ENCODE results near the gene GNGT2. TPM values are rescaled to one million over a fixed set of nuclear protein-coding genes. Genes with fewer than 3 reads are reported as not detected.

GNGT2 gene
- total RNA-seq, 1 donor from 2014 or later: not detected

DNA sequence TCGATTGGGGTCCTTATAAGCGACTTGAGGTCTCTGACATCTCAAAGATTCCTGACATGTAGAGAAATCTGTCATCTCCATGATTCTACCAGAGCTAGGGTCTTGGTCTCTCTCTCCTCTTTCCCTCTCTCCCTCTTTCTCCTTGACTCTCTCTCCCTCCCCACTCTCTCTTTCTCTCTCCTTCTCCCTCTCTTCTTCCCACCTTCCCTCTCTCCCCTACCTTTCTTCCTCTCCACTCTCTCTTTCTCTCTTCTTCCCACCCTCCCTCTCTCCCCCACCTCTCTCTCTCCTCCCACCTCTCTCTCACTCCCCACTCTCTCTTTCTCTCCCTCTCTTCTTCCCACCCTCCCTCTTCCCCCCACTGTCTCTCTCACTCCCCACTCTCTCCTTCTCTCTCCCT is 45.2 kb downstream of the GNGT2 start:
- no peak for FAIRE-seq
- no peak for DNase-seq (ENCODE audit: low read depth)
- TF ChIP-seq CTCF (IDR thresholded peaks at IDR 0.05; ENCODE audit: insufficient read depth, low read length, severe bottlenecking): no peak
- peaks cover 2% of the 10 kb centered on the region for H3K27me3 ChIP-seq (ENCODE audit: control insufficient read depth, insufficient read depth, low read length)
- H3K4me3 ChIP-seq (ENCODE audit: low read depth, low read length): no peak overlapping the region
- H3K36me3 ChIP-seq (ENCODE audit: control insufficient read depth, insufficient read depth, low read length): no peaks in the 10 kb centered on the region

- TF ChIP-seq CTCF (IDR thresholded peaks at IDR 0.05; ENCODE audit: insufficient read depth, low read length, severe bottlenecking): no peak
- FAIRE-seq: no peak
- Histone ChIP-seq H3K27me3 (ENCODE audit: control insufficient read depth, insufficient read depth, low read length) (peaks cover 2% of the 10 kb centered on the region), H3K4me3 (ENCODE audit: low read depth, low read length) (no peak overlapping the region), H3K36me3 (ENCODE audit: control insufficient read depth, insufficient read depth, low read length) (no peaks in the 10 kb centered on the region)
- no peak for DNase-seq (ENCODE audit: low read depth)
Observed at GRCh38 chr17:49162866-49163265, 47.5 kb downstream of the GNGT2 start.

- DNase-seq (ENCODE audit: low read depth) (peak; percentile 5), FAIRE-seq (no peak)
- Histone ChIP-seq H3K36me3 (ENCODE audit: control insufficient read depth, insufficient read depth, low read length) (no peaks in the 10 kb centered on the region), H3K27me3 (ENCODE audit: control insufficient read depth, insufficient read depth, low read length) (peaks cover 8% of the 10 kb centered on the region), H3K4me3 (ENCODE audit: low read depth, low read length) (no peak overlapping the region)
- TF ChIP-seq CTCF (IDR thresholded peaks at IDR 0.05; ENCODE audit: insufficient read depth, low read length, severe bottlenecking): no peak
Observed at GRCh38 chr17:49157784-49158183, 52.6 kb downstream of the GNGT2 start.

DNA sequence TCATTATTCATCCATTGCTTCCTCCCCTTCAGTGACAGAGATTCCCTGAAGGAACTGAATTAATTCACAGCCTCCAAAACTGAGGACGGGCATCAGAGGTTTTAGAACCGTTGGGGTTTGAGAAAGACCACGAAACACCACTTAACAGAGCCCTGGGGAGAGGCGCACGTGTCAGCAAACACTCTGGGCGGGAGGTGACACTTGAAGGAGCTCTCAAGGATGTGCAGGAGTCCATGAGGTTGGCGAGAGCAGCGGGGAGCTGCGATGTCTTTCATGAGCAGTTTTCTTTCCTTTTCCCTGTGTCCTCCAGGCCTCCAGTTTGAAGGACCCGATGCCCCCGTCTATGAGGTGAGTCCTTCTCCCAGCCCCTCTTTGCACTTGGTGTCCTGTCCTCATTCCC is 54.1 kb downstream of the GNGT2 start:
- no peak for FAIRE-seq
- Histone ChIP-seq H3K36me3 (ENCODE audit: control insufficient read depth, insufficient read depth, low read length) (no peaks in the 10 kb centered on the region), H3K27me3 (ENCODE audit: control insufficient read depth, insufficient read depth, low read length) (peaks cover 8% of the 10 kb centered on the region), H3K4me3 (ENCODE audit: low read depth, low read length) (no peak overlapping the region)
- TF ChIP-seq CTCF (IDR thresholded peaks at IDR 0.05; ENCODE audit: insufficient read depth, low read length, severe bottlenecking): no peak
- no peak for DNase-seq (ENCODE audit: low read depth)

Other genes starting within 250 kb of the GNGT2 start
- not detected in 2 replicates for gene GIP, start 242.0 kb downstream of the GNGT2 start, total RNA-seq
- not detected in 2 replicates for gene IGF2BP1, start 213.2 kb downstream of the GNGT2 start, total RNA-seq
- 4.2 and 7.2 TPM in 2 replicates for gene B4GALNT2, start 77.8 kb downstream of the GNGT2 start, total RNA-seq
- gene ABI3, start 133 bp upstream of the GNGT2 start, total RNA-seq: not detected in 2 replicates
- gene PHOSPHO1, start 20.2 kb upstream of the GNGT2 start, total RNA-seq: not detected in 2 replicates
- 5.3 and 5.5 TPM in 2 replicates for gene ZNF652, start 151.7 kb upstream of the GNGT2 start, total RNA-seq
- 152 and 235 TPM in 2 replicates for gene PHB1, start 204.3 kb upstream of the GNGT2 start, total RNA-seq

All from bronchial epithelial cell (primary cell).